Vagina (tissue), 2 donors: ENCODE measurements around the gene MPIG6B. TPM values are rescaled to one million over a fixed set of nuclear protein-coding genes. Genes with fewer than 3 reads are reported as not detected.

Experiments used
- DNase-seq, 2 donors: peaks; one replicate each; pipeline ENCODE4 v3.0.0-alpha.2; 2017; ENCODE audit errors: extremely low spot score in 2 of 2
- H3K27ac ChIP-seq: fragments of 200-600 bp; sonication (generic); one replicate; pipeline ENCODE4 v1.5.1; 2019
- H3K27me3 ChIP-seq: fragments of 200-600 bp; sonication (generic); one replicate; pipeline ENCODE4 v1.5.1; 2019
- H3K36me3 ChIP-seq, 2 donors: fragments of 200-600 bp; sonication (generic); one replicate each; pipeline ENCODE4 v1.5.1; 2017 to 2019
- H3K4me1 ChIP-seq: fragments of 200-600 bp; sonication (generic); one replicate; pipeline ENCODE4 v1.5.1; 2019
- H3K4me3 ChIP-seq, 2 donors: fragments of 200-600 bp; sonication (generic); 1 replicate in 1 of 2; 2 replicates in 1 of 2; pipeline ENCODE4 v1.5.1; 2016 to 2019
- H3K9me3 ChIP-seq: fragments of 200-600 bp; sonication (generic); one replicate; pipeline ENCODE4 v1.5.1; 2019
- POLR2A ChIP-seq, 2 donors: fragments of 450-650 bp; IDR thresholded peaks; one replicate each; pipeline ENCODE4 v1.6.1; 2017; ENCODE audit warnings: antibody characterized with exemption in 2 of 2, mild to moderate bottlenecking in 2 of 2, moderate library complexity in 2 of 2
- POLR2AphosphoS5 ChIP-seq, 2 donors: sonication (generic); formaldehyde crosslinking; IDR thresholded peaks; one replicate each; pipeline ENCODE4 v1.9.0; 2017; ENCODE audit warnings: antibody characterized with exemption in 2 of 2, mild to moderate bottlenecking in 2 of 2, low read depth in 1 of 2; ENCODE audit not compliant: insufficient read depth in 1 of 2
- intact Hi-C: fragments of 100-400 bp; cut with DNase I; formaldehyde crosslinking; loops from one replicate; pipeline ENCODE4 v1.15.1; 2023
- total RNA-seq: library from RNA; depleted of rRNA; stranded (reverse); fragments of >200 nt; gene quantifications from one replicate; pipeline ENCODE4 v1.2.3, GENCODE V29; 2016
- TF ChIP-seq, protein P1 (sequence below), 3 experiments: fragments of 450-650 bp in 2 of 3; fragments of 200-600 bp in 1 of 3; sonication (generic) in 1 of 3; IDR thresholded peaks; one replicate each; pipeline ENCODE4 v1.5.1; 2017 to 2019; ENCODE audit warnings: antibody characterized with exemption in 3 of 3, mild to moderate bottlenecking in 2 of 3, moderate library complexity in 2 of 3

MPIG6B gene
- total RNA-seq, 1 donor from 2014 or later: not detected

GRCh38 chr6:31741815-31742214, 18.6 kb downstream of the MPIG6B start:
- Histone ChIP-seq H3K4me1 (peaks cover 36% of the 10 kb centered on the region), H3K9me3 (no peaks in the 10 kb centered on the region), H3K27me3 (no peaks in the 10 kb centered on the region), H3K36me3 (no peaks in the 10 kb centered on the region), H3K27ac (no peak overlapping the region), H3K4me3 (no peak overlapping the region)
- DNase-seq: no peak
- TF ChIP-seq POLR2A (IDR thresholded peaks at IDR 0.05): no peak
- TF ChIP-seq, protein P1, sequence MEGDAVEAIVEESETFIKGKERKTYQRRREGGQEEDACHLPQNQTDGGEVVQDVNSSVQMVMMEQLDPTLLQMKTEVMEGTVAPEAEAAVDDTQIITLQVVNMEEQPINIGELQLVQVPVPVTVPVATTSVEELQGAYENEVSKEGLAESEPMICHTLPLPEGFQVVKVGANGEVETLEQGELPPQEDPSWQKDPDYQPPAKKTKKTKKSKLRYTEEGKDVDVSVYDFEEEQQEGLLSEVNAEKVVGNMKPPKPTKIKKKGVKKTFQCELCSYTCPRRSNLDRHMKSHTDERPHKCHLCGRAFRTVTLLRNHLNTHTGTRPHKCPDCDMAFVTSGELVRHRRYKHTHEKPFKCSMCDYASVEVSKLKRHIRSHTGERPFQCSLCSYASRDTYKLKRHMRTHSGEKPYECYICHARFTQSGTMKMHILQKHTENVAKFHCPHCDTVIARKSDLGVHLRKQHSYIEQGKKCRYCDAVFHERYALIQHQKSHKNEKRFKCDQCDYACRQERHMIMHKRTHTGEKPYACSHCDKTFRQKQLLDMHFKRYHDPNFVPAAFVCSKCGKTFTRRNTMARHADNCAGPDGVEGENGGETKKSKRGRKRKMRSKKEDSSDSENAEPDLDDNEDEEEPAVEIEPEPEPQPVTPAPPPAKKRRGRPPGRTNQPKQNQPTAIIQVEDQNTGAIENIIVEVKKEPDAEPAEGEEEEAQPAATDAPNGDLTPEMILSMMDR (IDR thresholded peaks at IDR 0.05): no peak
- no peak for TF ChIP-seq POLR2AphosphoS5 (IDR thresholded peaks at IDR 0.05; ENCODE audit: insufficient read depth in 1 of 2, low read depth in 1 of 2)
- intact Hi-C loops: no loop called here

- intact Hi-C loops: no loop called here
- no peak for DNase-seq
- H3K9me3 ChIP-seq: no peaks in the 10 kb centered on the region
- no peak overlapping the region for H3K27ac ChIP-seq
- no peaks in the 10 kb centered on the region for H3K36me3 ChIP-seq
- TF ChIP-seq POLR2A (IDR thresholded peaks at IDR 0.05) (no peak), POLR2AphosphoS5 (IDR thresholded peaks at IDR 0.05; ENCODE audit: insufficient read depth in 1 of 2, low read depth in 1 of 2) (no peak)
- TF ChIP-seq, protein P1 (IDR thresholded peaks at IDR 0.05): no peak
- H3K27me3 ChIP-seq: no peaks in the 10 kb centered on the region
- no peak overlapping the region for H3K4me3 ChIP-seq
- peaks cover 25% of the 10 kb centered on the region for H3K4me1 ChIP-seq
These were observed 19.7 kb downstream of the MPIG6B start for GRCh38 chr6:31742894-31743293.

DNA sequence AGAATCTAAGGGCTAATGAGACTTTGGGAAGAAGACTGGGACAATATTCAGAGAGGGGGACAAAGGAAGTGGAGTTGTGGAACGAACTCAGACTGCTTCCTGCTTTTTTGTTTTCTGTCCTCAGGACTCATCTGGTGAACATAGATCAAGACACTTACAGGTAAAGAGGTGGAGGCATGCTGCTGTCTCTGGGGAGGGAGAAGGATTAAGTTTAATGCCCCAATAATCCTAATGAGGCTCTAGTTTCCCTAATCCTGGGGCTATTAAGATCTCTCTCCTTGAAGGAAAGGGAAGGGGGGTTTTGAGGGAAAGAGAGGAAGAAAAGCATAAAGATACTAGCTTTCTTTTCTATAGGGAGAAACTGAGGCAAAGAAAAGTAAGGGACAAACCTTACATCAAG, 21.2 kb downstream of the MPIG6B start:
- no peak overlapping the region for H3K27ac ChIP-seq

GRCh38 chr6:31749301-31750036, 26.3 kb downstream of the MPIG6B start:
- intact Hi-C loops: no loop called here

More for the DNA sequence above, 21.2 kb downstream of the MPIG6B start:
- intact Hi-C loops: no loop called here
- H3K36me3 ChIP-seq: no peaks in the 10 kb centered on the region
- no peaks in the 10 kb centered on the region for H3K27me3 ChIP-seq
- peaks cover 10% of the 10 kb centered on the region for H3K4me1 ChIP-seq
- no peak overlapping the region for H3K4me3 ChIP-seq
- no peak for DNase-seq
- TF ChIP-seq POLR2AphosphoS5 (IDR thresholded peaks at IDR 0.05; ENCODE audit: insufficient read depth in 1 of 2, low read depth in 1 of 2) (no peak), POLR2A (IDR thresholded peaks at IDR 0.05) (no peak)
- TF ChIP-seq, protein P1 (IDR thresholded peaks at IDR 0.05): no peak
- H3K9me3 ChIP-seq: no peaks in the 10 kb centered on the region

More at GRCh38 chr6:31749301-31750036, 26.3 kb downstream of the MPIG6B start:
- no peak overlapping the region for H3K27ac ChIP-seq
- H3K4me3 ChIP-seq: no peak overlapping the region
- TF ChIP-seq POLR2A (IDR thresholded peaks at IDR 0.05): no peak
- TF ChIP-seq, protein P1 (IDR thresholded peaks at IDR 0.05): no peak
- no peak for TF ChIP-seq POLR2AphosphoS5 (IDR thresholded peaks at IDR 0.05; ENCODE audit: insufficient read depth in 1 of 2, low read depth in 1 of 2)
- no peaks in the 10 kb centered on the region for H3K27me3 ChIP-seq
- H3K36me3 ChIP-seq: no peaks in the 10 kb centered on the region
- no peak for DNase-seq
- H3K9me3 ChIP-seq: no peaks in the 10 kb centered on the region
- H3K4me1 ChIP-seq: no peaks in the 10 kb centered on the region
